NCI-H1930 (cell line): Measurements from ENCODE around the gene FAM180B.
"Not testable (repeated sequence)": the region's sequence is repeated elsewhere in the genome, so short reads cannot be mapped to it uniquely, and the experiment has no call there.

Source experiments
- DNase-seq, 2 experiments: peaks; one replicate each; lab custom pipeline; 2025; lab: John Stamatoyannopoulos, UW

The FAM180B gene

DNA sequence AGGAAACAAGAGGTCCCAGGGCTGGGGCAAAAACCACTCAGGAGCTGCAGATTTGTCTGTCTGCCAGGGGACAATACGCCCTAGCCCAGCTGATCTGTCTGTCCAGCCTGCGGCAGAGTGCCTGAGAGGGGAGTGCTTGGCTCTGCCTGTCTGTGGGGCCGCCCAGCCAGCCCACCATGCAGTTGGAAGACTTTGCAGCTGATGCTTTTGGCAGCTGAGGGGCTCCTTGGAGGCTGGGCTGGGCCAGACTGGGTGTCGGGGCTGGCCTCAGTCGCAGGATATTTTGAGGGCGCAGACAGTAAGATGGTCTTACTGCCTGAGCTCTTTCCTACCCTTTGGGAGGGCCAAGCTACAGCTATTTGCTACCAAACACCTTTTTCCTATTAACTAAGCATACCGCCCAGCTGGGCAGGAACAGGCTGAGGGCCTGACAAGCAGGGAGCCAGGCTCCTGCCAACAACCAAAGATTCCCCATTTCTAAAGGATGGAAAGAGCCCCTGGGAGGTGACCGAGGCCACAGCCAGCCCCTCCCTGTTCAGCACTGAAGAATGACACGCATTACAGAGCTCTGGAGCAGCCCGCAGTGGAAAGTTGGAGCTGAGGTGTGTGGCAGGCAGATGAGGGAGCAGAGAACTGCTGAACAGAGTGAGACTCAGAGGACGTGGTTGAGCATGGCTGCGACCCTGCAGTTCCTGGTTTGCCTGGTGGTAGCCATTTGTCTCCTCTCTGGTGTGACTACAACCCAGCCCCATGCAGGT, at the start of gene FAM180B:
FAM180B (plus strand) TSS at position 581 of the 758 bp plus-strand sequence; CDS start at position 672, 91 bp downstream.
- no peak for DNase-seq

DNA sequence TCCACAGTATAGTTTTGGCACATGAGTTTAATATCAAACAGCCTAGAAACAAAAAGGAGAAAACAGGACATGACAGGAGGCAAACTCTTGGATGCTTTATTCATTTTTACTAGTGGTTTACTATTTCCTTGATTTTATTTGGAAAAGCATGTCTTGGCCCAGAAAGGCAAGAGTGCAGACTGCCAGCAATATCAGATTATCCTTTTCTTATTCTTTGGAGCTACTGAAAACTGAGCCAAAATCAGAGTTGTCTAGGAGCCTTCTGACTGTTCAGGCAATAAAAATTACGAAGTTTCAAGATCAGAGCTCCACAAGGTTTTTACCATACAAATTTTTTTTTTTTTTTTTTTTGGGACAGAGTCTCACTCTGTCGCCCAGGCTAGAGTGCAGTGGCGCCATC, 49.6 kb upstream of the FAM180B start:
- DNase-seq: no peak

GRCh38 chr11:47538741-47539565, 47.5 kb upstream of the FAM180B start:
- peak; percentile 45 to 71 for DNase-seq

GRCh38 chr11:47539681-47540039, 46.8 kb upstream of the FAM180B start:
- no peak for DNase-seq

DNA sequence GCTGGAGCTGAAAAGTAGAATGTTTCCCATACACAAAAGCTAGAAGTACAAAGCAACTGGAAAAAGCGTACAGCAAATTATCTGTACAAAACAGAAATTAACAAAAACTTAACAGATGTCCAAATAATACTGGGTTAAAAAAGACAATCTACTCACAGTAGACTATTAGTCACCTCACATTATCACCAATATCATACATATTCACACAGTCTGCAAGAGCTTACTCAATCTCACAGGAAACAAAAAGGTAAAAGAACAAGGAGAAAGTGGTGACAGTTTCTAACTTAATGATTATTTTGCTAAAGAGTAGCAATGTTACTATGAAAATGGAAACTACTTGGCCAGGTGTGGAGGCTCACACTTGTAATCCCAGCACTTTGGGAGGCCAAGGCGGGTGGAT, 45.4 kb upstream of the FAM180B start:
- no peak for DNase-seq

- no peak for DNase-seq
These were observed 41.2 kb upstream of the FAM180B start for GRCh38 chr11:47545298-47545697.

- DNase-seq: not testable (repeated sequence)
These were observed 40.2 kb upstream of the FAM180B start for GRCh38 chr11:47546274-47546673.

- no peak for DNase-seq
These were observed 36.0 kb upstream of the FAM180B start for GRCh38 chr11:47550288-47551047.

DNA sequence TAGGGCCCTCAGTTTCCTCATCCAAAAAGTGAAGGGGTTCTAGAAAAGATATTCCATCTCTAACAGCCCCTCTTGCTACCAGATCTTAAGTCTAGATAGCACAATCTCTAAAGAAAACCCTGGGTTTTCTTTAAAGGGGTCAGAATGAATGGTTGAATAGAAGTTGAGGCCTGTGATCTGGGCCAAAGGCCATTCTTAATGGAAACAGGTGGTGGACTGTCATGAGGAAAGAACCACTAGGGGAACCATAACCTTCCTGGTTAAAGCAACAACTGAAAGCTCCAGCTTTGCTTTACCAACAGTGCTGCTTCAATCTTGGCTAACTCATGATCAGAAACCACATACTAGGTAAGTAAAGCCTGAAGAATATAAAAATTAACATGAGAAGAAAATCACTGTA, 35.4 kb upstream of the FAM180B start:
- no peak for DNase-seq

DNA sequence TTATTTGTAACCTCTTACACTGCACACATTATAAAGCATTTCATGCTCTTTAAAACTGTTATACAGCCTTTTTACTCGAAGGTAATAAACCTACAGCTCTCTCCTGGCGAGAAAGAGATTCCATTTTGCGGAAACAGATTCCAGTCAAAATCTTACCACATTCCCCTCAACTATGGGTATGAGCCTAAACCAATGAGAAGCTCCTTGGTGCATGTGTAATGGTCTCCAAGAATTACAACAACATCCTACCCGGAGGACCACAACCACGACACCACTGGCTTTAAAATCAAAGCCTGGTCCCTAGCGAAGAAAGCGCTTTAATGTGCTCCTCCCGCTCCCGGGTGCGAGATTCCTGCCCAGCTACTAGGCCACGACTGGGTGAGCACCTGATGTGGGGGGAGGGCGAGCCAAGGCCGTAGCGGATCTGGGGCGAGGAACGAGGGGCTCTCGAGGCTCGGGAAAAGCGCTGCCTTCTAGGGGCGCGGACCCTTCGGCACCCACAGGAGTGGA, 34.4 kb upstream of the FAM180B start:
- no peak for DNase-seq

- peak; percentile 94 to 97 for DNase-seq
These were observed 33.7 kb upstream of the FAM180B start, which contains the start of gene CELF1 for GRCh38 chr11:47552566-47553405. Gene CELF1 (minus strand): TSS chr11:47553132. CDS start chr11:47499523, 53,609 bp downstream.

GRCh38 chr11:47553406-47553743, 33.1 kb upstream of the FAM180B start:
- no peak for DNase-seq

DNA sequence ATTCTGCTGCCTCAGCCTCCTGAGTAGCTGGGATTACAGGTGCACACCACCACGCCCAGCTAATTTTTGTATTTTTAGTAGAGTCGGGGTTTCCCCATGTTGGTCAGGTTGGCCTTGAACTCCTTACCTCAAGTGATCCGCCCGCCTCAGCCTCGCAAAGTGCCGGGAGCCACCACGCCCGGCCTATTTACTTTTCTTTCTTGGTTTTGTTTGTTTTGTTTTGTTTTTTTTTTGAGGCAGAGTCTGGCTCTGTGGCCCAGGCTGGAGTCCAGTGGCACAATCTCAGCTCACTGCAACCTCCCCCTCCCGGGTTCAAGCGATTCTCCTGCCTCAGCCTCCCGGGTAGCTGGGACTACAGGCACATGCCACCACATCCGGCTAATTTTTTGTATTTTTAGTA, 29.5 kb upstream of the FAM180B start:
- DNase-seq: not testable (repeated sequence)

- no peak for DNase-seq
These were observed 27.8 kb upstream of the FAM180B start for GRCh38 chr11:47558695-47559094.

- DNase-seq: no peak
These were observed 26.1 kb upstream of the FAM180B start for GRCh38 chr11:47560426-47560825.

DNA sequence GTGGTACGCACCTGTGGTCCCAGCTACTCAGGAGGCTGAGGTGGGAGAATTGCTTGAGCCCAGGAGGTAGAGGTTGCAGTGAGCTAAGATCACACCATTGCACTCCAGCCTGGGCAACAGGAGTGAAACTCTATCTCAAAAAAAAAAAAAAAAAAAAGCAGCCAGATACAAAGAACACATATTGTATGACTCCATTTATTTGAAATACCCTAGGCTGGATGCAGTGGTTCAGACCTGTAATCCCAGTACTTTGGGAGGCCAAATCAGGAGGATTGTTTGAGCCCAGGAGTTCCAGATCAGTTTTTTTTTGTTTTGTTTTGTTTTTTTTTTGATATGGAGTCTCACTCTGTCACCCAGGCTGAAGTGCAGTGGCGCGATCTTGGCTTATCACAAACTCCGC, 24.1 kb upstream of the FAM180B start:
- DNase-seq: not testable (repeated sequence)

- DNase-seq: not testable (repeated sequence)
These were observed 22.1 kb upstream of the FAM180B start for GRCh38 chr11:47564366-47564765.

DNA sequence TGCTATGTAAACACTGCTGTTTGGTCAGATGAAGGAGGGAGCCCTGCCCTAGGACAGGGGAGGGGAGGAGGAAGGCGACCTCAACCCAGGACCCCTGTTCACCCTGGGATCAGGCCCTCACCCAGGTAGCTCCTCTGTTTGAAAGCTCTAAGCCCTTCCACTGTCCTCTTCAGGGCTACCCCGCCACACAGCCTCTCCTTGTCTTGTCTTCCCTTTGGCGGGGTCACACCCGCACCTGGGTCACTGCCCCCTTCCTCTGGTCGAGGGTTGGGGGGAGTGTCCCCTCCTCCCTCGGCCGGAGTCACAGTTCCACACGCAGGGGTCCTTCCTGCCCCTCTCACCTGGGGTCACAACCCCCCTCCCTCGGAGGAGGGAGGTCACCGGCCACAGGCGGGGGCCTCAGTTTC, 21.5 kb upstream of the FAM180B start:
- no peak for DNase-seq

- DNase-seq: peak; percentile 61
These were observed 20.9 kb upstream of the FAM180B start, which contains the start of gene PTPMT1 for GRCh38 chr11:47565340-47566148. Gene PTPMT1 (plus strand): TSS chr11:47565599. CDS start chr11:47565623, 24 bp downstream.

GRCh38 chr11:47566149-47566698, 20.3 kb upstream of the FAM180B start:
- DNase-seq: no peak
